WTC11 (cell line): ENCODE results near the gene ROS1. TPM values are rescaled to one million over a fixed set of nuclear protein-coding genes. Genes with fewer than 3 reads are reported as not detected.

Experiments used
- ATAC-seq: fragments of 200-7000 bp; cut with Tn5 transposase; 2 replicates; pipeline ENCODE4 v1.10.0; 2021; ENCODE audit warnings: mild to moderate bottlenecking, moderate library complexity
- CTCF ChIA-PET: fragments of 300-600 bp; sonication (Branson Sonifier 250); formaldehyde crosslinking; loops from one replicate; lab custom pipeline; 2021; ENCODE audit warnings: antibody characterized with exemption; lab: Charles Lee
- POLR2A ChIA-PET: fragments of 350-600 bp; sonication (Branson Sonifier 250); formaldehyde crosslinking; loops from one replicate; lab custom pipeline; 2021; ENCODE audit warnings: antibody characterized with exemption; lab: Charles Lee
- DNase-seq: peaks from one replicate; pipeline ENCODE4 v3.0.0; 2021; ENCODE audit warnings: low spot score
- H3K27ac Mint-ChIP-seq: 2 replicates; pipeline ENCODE4 v1.8.0; 2021; ENCODE audit warnings: mixed read lengths
- H3K27me3 Mint-ChIP-seq: 2 replicates; pipeline ENCODE4 v1.8.0; 2021; ENCODE audit warnings: low read depth, mild to moderate bottlenecking, moderate library complexity, mixed read lengths
- H3K36me3 Mint-ChIP-seq: 2 replicates; pipeline ENCODE4 v1.8.0; 2021; ENCODE audit warnings: mixed read lengths
- H3K4me1 Mint-ChIP-seq: 2 replicates; pipeline ENCODE4 v1.8.0; 2022; ENCODE audit warnings: mixed read lengths
- H3K4me3 Mint-ChIP-seq: 2 replicates; pipeline ENCODE4 v1.8.0; 2021; ENCODE audit warnings: mild to moderate bottlenecking, moderate library complexity, mixed read lengths
- H3K9me3 Mint-ChIP-seq: 2 replicates; pipeline ENCODE4 v1.8.0; 2021; ENCODE audit warnings: mixed read lengths
- E2F5 ChIP-seq: sonication (generic); formaldehyde crosslinking; IDR thresholded peaks from 2 replicates; pipeline ENCODE4 v1.8.1; 2022; ENCODE audit warnings: mild to moderate bottlenecking, moderate library complexity, missing genetic modification reagents
- ETV6 ChIP-seq: sonication (generic); formaldehyde crosslinking; IDR thresholded peaks from 2 replicates; pipeline ENCODE4 v1.8.1; 2022; ENCODE audit warnings: mild to moderate bottlenecking, missing genetic modification reagents
- HMGXB4 ChIP-seq: sonication (generic); formaldehyde crosslinking; IDR thresholded peaks from 2 replicates; pipeline ENCODE4 v1.8.1; 2023; ENCODE audit warnings: mild to moderate bottlenecking, moderate library complexity, missing genetic modification reagents
- JUN ChIP-seq: sonication (generic); formaldehyde crosslinking; IDR thresholded peaks from 2 replicates; pipeline ENCODE4 v1.8.0; 2023; ENCODE audit warnings: mild to moderate bottlenecking, missing genetic modification reagents
- RORB ChIP-seq: fragments of 250-450 bp; sonication (Bioruptor Pico); IDR thresholded peaks from 2 replicates; pipeline ENCODE4 v1.9.0; 2021; ENCODE audit warnings: mild to moderate bottlenecking
- STAT6 ChIP-seq: sonication (generic); formaldehyde crosslinking; conservative IDR thresholded peaks from 2 replicates; pipeline ENCODE4 v1.8.1; 2023; ENCODE audit warnings: mild to moderate bottlenecking, low read depth, missing genetic modification reagents, moderate library complexity
- ZNF281 ChIP-seq: sonication (generic); formaldehyde crosslinking; IDR thresholded peaks from 2 replicates; pipeline ENCODE4 v1.8.0; 2023; ENCODE audit warnings: mild to moderate bottlenecking, missing genetic modification reagents
- ZNF532 ChIP-seq: fragments of 250-450 bp; sonication (Bioruptor Pico); IDR thresholded peaks from 2 replicates; pipeline ENCODE4 v1.9.0; 2021; ENCODE audit warnings: mild to moderate bottlenecking, borderline replicate concordance
- total RNA-seq: library from RNA; stranded (reverse); gene quantifications from 3 replicates; pipeline ENCODE4 v1.2.3, GENCODE V29; 2021

Gene ROS1
- total RNA-seq, 1 experiment from 2014 or later: 0.02 TPM

GRCh38 chr6:117384659-117385058 is 41.1 kb downstream of the ROS1 start (continued):
- TF ChIP-seq E2F5: no peak
- TF ChIP-seq STAT6 (CRISPR knock-in tag): no peak
- TF ChIP-seq JUN (CRISPR knock-in tag): no peak
- no peak for TF ChIP-seq ETV6
- TF ChIP-seq, all 79 proteins: peak for 0

GRCh38 chr6:117381749-117382148 is 44.0 kb downstream of the ROS1 start:
- POLR2A ChIA-PET: no interaction called here
- H3K4me3 Mint-ChIP-seq: no peak overlapping the region

More at GRCh38 chr6:117381749-117382148, 44.0 kb downstream of the ROS1 start:
- ATAC-seq (no peak), DNase-seq (no peak)
- TF ChIP-seq RORB (no peak), ZNF281 (CRISPR knock-in tag) (no peak), HMGXB4 (CRISPR knock-in tag) (no peak), ZNF532 (CRISPR knock-in tag) (no peak)
- H3K27me3 Mint-ChIP-seq: no peaks in the 10 kb centered on the region
- H3K9me3 Mint-ChIP-seq: no peaks in the 10 kb centered on the region
- H3K27ac Mint-ChIP-seq: no peak overlapping the region
- CTCF ChIA-PET: no interaction called here
- H3K4me1 Mint-ChIP-seq: no peaks in the 10 kb centered on the region
- no peaks in the 10 kb centered on the region for H3K36me3 Mint-ChIP-seq
